ENCODE data around the gene METTL9.
"Not testable (repeated sequence)": the region's sequence is repeated elsewhere in the genome, so short reads cannot be mapped to it uniquely, and the experiment has no call there.

Gene METTL9

GRCh38 chr16:21639493-21639892 is 40.1 kb downstream of the METTL9 start:
- DNase-seq, result no peak

GRCh38 chr16:21641916-21642315 is 42.5 kb downstream of the METTL9 start:
- DNase-seq, result no peak

- no peak for DNase-seq
These were observed 43.5 kb downstream of the METTL9 start for GRCh38 chr16:21642861-21643260.

- DNase-seq, result no peak
These were observed 44.4 kb downstream of the METTL9 start for GRCh38 chr16:21643785-21644184.

- DNase-seq, result no peak
These were observed 45.3 kb downstream of the METTL9 start for GRCh38 chr16:21644674-21645073.

GRCh38 chr16:21645261-21645721 is 45.9 kb downstream of the METTL9 start:
- DNase-seq, result peak; percentile 73

- no peak for DNase-seq
These were observed 46.7 kb downstream of the METTL9 start for GRCh38 chr16:21646091-21646490.

GRCh38 chr16:21646721-21647561 is 47.6 kb downstream of the METTL9 start:
- peak; percentile 89 for DNase-seq

- DNase-seq, result no peak
These were observed 48.3 kb downstream of the METTL9 start for GRCh38 chr16:21647562-21648164.

GRCh38 chr16:21649826-21650406 is 50.5 kb downstream of the METTL9 start:
- not testable (repeated sequence) for DNase-seq

GRCh38 chr16:21650521-21650920 is 51.1 kb downstream of the METTL9 start:
- no peak for DNase-seq

- no peak for DNase-seq
These were observed 52.1 kb downstream of the METTL9 start for GRCh38 chr16:21651515-21651914.

GRCh38 chr16:21652453-21652852 is 53.1 kb downstream of the METTL9 start, which contains the start of gene IGSF6:
Gene IGSF6 (minus strand): TSS chr16:21652608. CDS start chr16:21652598, 10 bp downstream.
- no peak for DNase-seq

GRCh38 chr16:21653571-21653970 is 54.2 kb downstream of the METTL9 start:
- no peak for DNase-seq

- DNase-seq, result no peak
These were observed 55.1 kb downstream of the METTL9 start for GRCh38 chr16:21654466-21654865.

GRCh38 chr16:21654881-21655280 is 55.5 kb downstream of the METTL9 start:
- DNase-seq, result no peak

- DNase-seq, result peak; percentile 78
These were observed 57.7 kb downstream of the METTL9 start for GRCh38 chr16:21656795-21657768.

GRCh38 chr16:21659124-21659523 is 59.7 kb downstream of the METTL9 start:
- no peak for DNase-seq

GRCh38 chr16:21663889-21664647 is 64.7 kb downstream of the METTL9 start, which contains the start of gene OTOA:
Gene OTOA (plus strand): TSS chr16:21663968. CDS start chr16:21678515, 14,547 bp downstream.
- no peak for DNase-seq

- no peak for DNase-seq
These were observed 65.6 kb downstream of the METTL9 start for GRCh38 chr16:21664801-21665492.

- DNase-seq, result no peak
These were observed 67.4 kb downstream of the METTL9 start for GRCh38 chr16:21666772-21667171.

Data from CD4-positive, alpha-beta T cell treated with Interleukin-4 for 4 hours (primary cell).